HEK293T (cell line): ENCODE data around the gene THTPA.

ENCODE experiments used
- BHLHE40 ChIP-seq: fragments of 450-650 bp; IDR thresholded peaks from 2 replicates; pipeline ENCODE4 v1.6.1; 2016; ENCODE audit warnings: mild to moderate bottlenecking, moderate library complexity, borderline replicate concordance
- ELF4 ChIP-seq: fragments of 450-650 bp; IDR thresholded peaks from 2 replicates; pipeline ENCODE4 v1.6.1; 2017; ENCODE audit warnings: antibody characterized with exemption
- FOXA1 ChIP-seq: fragments of 450-650 bp; IDR thresholded peaks from 2 replicates; pipeline ENCODE4 v1.6.1; 2016; ENCODE audit warnings: mild to moderate bottlenecking
- FOXK2 ChIP-seq: fragments of 450-650 bp; IDR thresholded peaks from 2 replicates; pipeline ENCODE4 v1.6.1; 2016; ENCODE audit warnings: mild to moderate bottlenecking
- FOXM1 ChIP-seq: fragments of 450-650 bp; IDR thresholded peaks from 2 replicates; pipeline ENCODE4 v1.6.1; 2017; ENCODE audit warnings: mild to moderate bottlenecking, borderline replicate concordance
- HDGF ChIP-seq: fragments of 450-650 bp; IDR thresholded peaks from 2 replicates; pipeline ENCODE4 v1.6.1; 2017; ENCODE audit warnings: antibody characterized with exemption, borderline replicate concordance
- LEF1 ChIP-seq: fragments of 450-650 bp; IDR thresholded peaks from 2 replicates; pipeline ENCODE4 v1.6.1; 2017; ENCODE audit warnings: mild to moderate bottlenecking, borderline replicate concordance
- NFRKB ChIP-seq: fragments of 450-650 bp; IDR thresholded peaks from 2 replicates; pipeline ENCODE4 v1.6.1; 2016; ENCODE audit warnings: mild to moderate bottlenecking, moderate library complexity
- SP1 ChIP-seq: fragments of 450-650 bp; IDR thresholded peaks from 2 replicates; pipeline ENCODE4 v1.6.1; 2017
- SUZ12 ChIP-seq: fragments of 450-650 bp; IDR thresholded peaks from 2 replicates; pipeline ENCODE4 v1.6.1; 2016; ENCODE audit warnings: mild to moderate bottlenecking
- TARDBP ChIP-seq: fragments of 450-650 bp; IDR thresholded peaks from 2 replicates; pipeline ENCODE4 v1.6.1; 2016
- ZNF384 ChIP-seq: fragments of 450-650 bp; IDR thresholded peaks from 2 replicates; pipeline ENCODE4 v1.6.1; 2016
- TF ChIP-seq, protein P1 (sequence below): fragments of 450-650 bp; IDR thresholded peaks from 2 replicates; pipeline ENCODE4 v1.6.1; 2016

DNA sequence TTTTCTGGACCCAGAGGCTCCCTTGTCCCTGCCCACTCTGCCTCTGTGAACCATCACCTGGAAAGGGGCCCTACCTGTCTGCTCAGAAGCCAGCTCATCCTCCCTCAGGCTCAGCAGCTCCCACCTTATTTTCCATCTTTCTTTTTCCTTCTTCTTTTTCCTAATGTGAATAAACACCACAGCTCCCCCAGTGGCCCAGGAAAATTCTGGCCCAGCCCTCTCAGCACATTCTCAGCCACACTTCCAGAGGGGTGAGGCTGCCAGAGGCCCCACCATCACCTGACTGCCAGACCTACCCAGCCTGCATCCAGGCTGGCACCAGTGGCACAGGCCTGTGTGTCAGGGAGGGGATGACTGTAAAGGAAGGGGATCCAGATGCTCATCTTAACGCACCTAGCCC is 27.5 kb upstream of the THTPA start:
- no peak for TF ChIP-seq TARDBP
- TF ChIP-seq, protein P1, sequence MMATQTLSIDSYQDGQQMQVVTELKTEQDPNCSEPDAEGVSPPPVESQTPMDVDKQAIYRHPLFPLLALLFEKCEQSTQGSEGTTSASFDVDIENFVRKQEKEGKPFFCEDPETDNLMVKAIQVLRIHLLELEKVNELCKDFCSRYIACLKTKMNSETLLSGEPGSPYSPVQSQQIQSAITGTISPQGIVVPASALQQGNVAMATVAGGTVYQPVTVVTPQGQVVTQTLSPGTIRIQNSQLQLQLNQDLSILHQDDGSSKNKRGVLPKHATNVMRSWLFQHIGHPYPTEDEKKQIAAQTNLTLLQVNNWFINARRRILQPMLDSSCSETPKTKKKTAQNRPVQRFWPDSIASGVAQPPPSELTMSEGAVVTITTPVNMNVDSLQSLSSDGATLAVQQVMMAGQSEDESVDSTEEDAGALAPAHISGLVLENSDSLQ: no peak
- no peak for TF ChIP-seq FOXM1
- no peak for TF ChIP-seq ELF4
- no peak for TF ChIP-seq SUZ12
- TF ChIP-seq SP1: no peak
- no peak for TF ChIP-seq HDGF
- TF ChIP-seq NFRKB: no peak
- TF ChIP-seq FOXA1: no peak
- no peak for TF ChIP-seq BHLHE40
- TF ChIP-seq FOXK2: no peak
- no peak for TF ChIP-seq LEF1
- TF ChIP-seq ZNF384: no peak
